Measurements from ENCODE around the gene ZPBP.

The ZPBP gene

GRCh38 chr7:49911909-49912308 is 181.1 kb downstream of the ZPBP start:
- H3K4me3 ChIP-seq = no peak overlapping the region
- no peak for DNase-seq (ENCODE audit: low spot score)
- TF ChIP-seq CTCF (IDR thresholded peaks at IDR 0.05) = no peak

DNA sequence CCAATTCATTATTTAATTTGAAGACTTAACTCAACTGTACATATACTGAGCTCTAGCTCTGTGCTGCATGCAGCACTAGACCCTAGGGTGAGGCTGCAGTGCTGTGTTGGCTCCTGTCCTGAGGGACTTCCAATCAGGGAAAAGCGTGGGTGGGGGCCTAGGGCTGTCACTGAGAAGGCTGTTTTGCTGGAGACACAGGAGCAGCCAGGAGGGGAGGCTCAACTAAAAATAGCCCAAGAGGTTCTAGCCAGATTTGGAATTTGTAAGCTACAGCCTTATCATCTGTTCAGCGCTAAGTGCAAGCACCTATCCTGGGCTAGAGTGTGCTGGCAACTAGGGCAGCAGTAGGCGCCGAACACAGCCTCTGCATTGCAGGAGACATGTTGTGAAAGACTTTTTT is 198.5 kb downstream of the ZPBP start:
- no peak for DNase-seq (ENCODE audit: low spot score)
- no peak for TF ChIP-seq CTCF (IDR thresholded peaks at IDR 0.05)

More at GRCh38 chr7:49911909-49912308, 181.1 kb downstream of the ZPBP start:
- H3K27ac ChIP-seq = no peak overlapping the region

DNA sequence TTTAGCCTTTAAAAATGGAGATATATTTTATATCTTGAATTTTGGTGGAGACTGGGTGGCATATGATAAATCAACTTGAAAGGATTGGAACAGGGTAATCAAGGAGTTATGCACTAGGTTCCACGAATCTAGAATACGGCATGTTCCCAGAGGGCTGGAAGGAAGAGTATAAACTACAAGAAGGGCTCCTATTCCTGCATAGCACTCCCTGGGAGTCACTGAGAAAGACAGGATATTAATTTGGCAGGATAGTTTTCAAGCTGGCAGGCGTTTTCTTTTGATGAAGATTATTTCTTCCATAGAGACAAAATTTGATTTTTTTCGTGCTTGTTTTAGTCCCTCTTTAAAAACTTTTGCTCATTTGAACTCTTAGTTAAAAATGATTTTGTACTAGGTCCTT is 199.9 kb downstream of the ZPBP start:
- Histone ChIP-seq H3K27ac (no peak overlapping the region), H3K4me3 (no peak overlapping the region)
- TF ChIP-seq CTCF (IDR thresholded peaks at IDR 0.05) = no peak
- DNase-seq (ENCODE audit: low spot score) = no peak

More for the DNA sequence above, 198.5 kb downstream of the ZPBP start:
- no peak overlapping the region for H3K27ac ChIP-seq
- no peak overlapping the region for H3K4me3 ChIP-seq

DNA sequence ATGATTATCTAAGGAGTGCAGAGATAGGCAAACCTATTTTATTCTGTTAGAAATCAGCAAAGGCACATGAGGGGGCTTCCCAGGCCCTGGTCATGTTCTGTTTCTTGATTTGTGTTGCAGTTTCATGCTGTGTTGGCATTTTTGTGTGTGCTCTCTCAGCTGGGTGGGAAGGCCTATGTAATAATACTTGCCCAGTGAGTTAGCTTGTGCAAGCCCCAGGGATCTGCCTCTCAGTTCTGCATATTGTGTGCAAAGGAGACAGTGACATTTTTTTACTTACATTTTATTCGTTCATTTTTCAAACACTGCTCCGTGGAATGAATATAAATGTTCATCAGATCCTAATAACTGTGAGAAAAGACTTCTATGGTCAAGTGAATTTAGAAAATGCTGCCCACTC is 200.6 kb downstream of the ZPBP start:
- no peak for DNase-seq (ENCODE audit: low spot score)
- no peak overlapping the region for H3K27ac ChIP-seq
- no peak for TF ChIP-seq CTCF (IDR thresholded peaks at IDR 0.05)
- no peak overlapping the region for H3K4me3 ChIP-seq
